HCT116 (cell line): ENCODE data around the gene A4GALT. TPM values are rescaled to one million over a fixed set of nuclear protein-coding genes. Genes with fewer than 3 reads are reported as not detected.
A peak's percentile ranks its signal among the peaks of the same experiment; 100 is the strongest.
"Not testable (repeated sequence)": the region's sequence is repeated elsewhere in the genome, so short reads cannot be mapped to it uniquely, and the experiment has no call there.

ENCODE experiments used
- ATAC-seq: fragments of 200-7000 bp; cut with Tn5 transposase; 2 replicates; pipeline ENCODE4 v1.9.1; 2020; ENCODE audit warnings: mild to moderate bottlenecking, moderate library complexity
- BruUV-seq: library from RNA; stranded (reverse); fragments of 400-500 nt; replicated peaks from 2 replicates; lab custom pipeline; 2021; lab: Mats Ljungman, UMichigan
- CTCF ChIA-PET: fragments of 300-600 bp; sonication (Branson Sonifier 250); formaldehyde crosslinking; loops from one replicate; lab custom pipeline; 2021; ENCODE audit warnings: antibody characterized with exemption; lab: Charles Lee
- POLR2A ChIA-PET: fragments of 300-600, 350-600 bp; sonication (Branson Sonifier 250); formaldehyde crosslinking; loops from one replicate; lab custom pipeline; 2021; ENCODE audit warnings: antibody characterized with exemption; lab: Charles Lee
- RAD21 ChIA-PET, 2 experiments: fragments of 300-600 bp; sonication (Branson Sonifier 250); formaldehyde crosslinking; loops; one replicate each; lab custom pipeline; 2023; ENCODE audit warnings: low total read pairs in 2 of 2; ENCODE audit not compliant: uncharacterized antibody in 2 of 2, unreplicated experiment in 2 of 2, low non-redundant PET in 1 of 2; lab: Charles Lee
- DNase-seq: peaks from one replicate; pipeline ENCODE4 v3.0.0-alpha.2; 2010; ENCODE audit warnings: low read depth, low spot score
- H2AFZ ChIP-seq: fragments of 200-600 bp; shearing (Covaris generic), sonication (generic); 2 replicates; pipeline ENCODE4 v1.6.1; 2017; ENCODE audit warnings: low read depth, mixed run types, mixed read lengths, antibody characterized with exemption, low read length; ENCODE audit not compliant: poor library complexity, severe bottlenecking
- H3K27ac ChIP-seq: 2 replicates; pipeline ENCODE4 v1.5.1; 2012; ENCODE audit warnings: low read depth, low read length
- H3K27me3 ChIP-seq: fragments of 200-600 bp; sonication (generic); 2 replicates; pipeline ENCODE4 v1.6.1; 2016; ENCODE audit warnings: mixed run types, low read length, mixed read lengths; ENCODE audit not compliant: insufficient read depth
- H3K36me3 ChIP-seq, 2 experiments: fragments of 200-500 bp in 1 of 2; fragments of 200-600 bp in 1 of 2; sonication (Bioruptor generic) in 1 of 2; sonication (generic) in 1 of 2; 2 replicates each; pipeline versions ENCODE4 v1.5.1 to v1.6.1; 2014 to 2016; ENCODE audit warnings: low read length in 2 of 2, inconsistent platforms in 1 of 2, mixed read lengths in 1 of 2, mixed run types in 1 of 2; ENCODE audit not compliant: insufficient read depth in 2 of 2, control insufficient read depth in 1 of 2
- H3K4me1 ChIP-seq, 2 experiments: fragments of 200-600 bp in 1 of 2; sonication (generic) in 1 of 2; 2 replicates each; pipeline versions ENCODE4 v1.5.1 to v1.6.1; 2012 to 2017; ENCODE audit warnings: low read length in 2 of 2, inconsistent platforms in 1 of 2, mild to moderate bottlenecking in 1 of 2, mixed read lengths in 1 of 2, mixed run types in 1 of 2, moderate library complexity in 1 of 2; ENCODE audit not compliant: insufficient read depth in 2 of 2, control insufficient read depth in 1 of 2
- H3K4me2 ChIP-seq: fragments of 200-600 bp; sonication (generic); 2 replicates; pipeline ENCODE4 v1.6.1; 2017; ENCODE audit warnings: mixed run types, low read length, mixed read lengths
- H3K4me3 ChIP-seq, 2 experiments: fragments of 200-600 bp in 1 of 2; sonication (generic) in 1 of 2; replicated peaks in 1 of 2; 2 replicates each; pipeline ENCODE4 v1.5.1; 2011 to 2016; ENCODE audit warnings: low read length in 2 of 2, control low read depth in 1 of 2, low read depth in 1 of 2, mild to moderate bottlenecking in 1 of 2, mixed read lengths in 1 of 2, mixed run types in 1 of 2
- H3K79me2 ChIP-seq: fragments of 200-600 bp; sonication (generic); 2 replicates; pipeline ENCODE4 v1.6.1; 2017; ENCODE audit warnings: mild to moderate bottlenecking, mixed run types, low read length, moderate library complexity, mixed read lengths; ENCODE audit not compliant: insufficient read depth
- H3K9ac ChIP-seq: fragments of 200-600 bp; sonication (generic); 2 replicates; pipeline ENCODE4 v1.6.1; 2016; ENCODE audit warnings: low read length, mixed read lengths
- H3K9me2 ChIP-seq: fragments of 200-600 bp; sonication (generic), shearing (Covaris generic); 2 replicates; pipeline ENCODE4 v1.6.1; 2017; ENCODE audit warnings: mixed run types, mild to moderate bottlenecking, moderate library complexity; ENCODE audit not compliant: insufficient read depth
- H3K9me3 ChIP-seq, 2 experiments: fragments of 200-500 bp in 1 of 2; fragments of 200-600 bp in 1 of 2; sonication (Bioruptor generic) in 1 of 2; sonication (generic) in 1 of 2; 2 replicates each; pipeline ENCODE4 v1.6.1; 2014 to 2017; ENCODE audit warnings: low read length in 2 of 2, mixed read lengths in 2 of 2, inconsistent platforms in 1 of 2, low read depth in 1 of 2, mild to moderate bottlenecking in 1 of 2, mixed run types in 1 of 2, moderate library complexity in 1 of 2; ENCODE audit not compliant: control insufficient read depth in 1 of 2, insufficient read depth in 1 of 2
- H4K20me1 ChIP-seq: fragments of 200-600 bp; sonication (generic), shearing (Covaris generic); 2 replicates; pipeline ENCODE4 v1.6.1; 2017; ENCODE audit warnings: mixed run types, mild to moderate bottlenecking, moderate library complexity; ENCODE audit not compliant: insufficient read depth
- CEBPB ChIP-seq: IDR thresholded peaks from 2 replicates; pipeline ENCODE4 v1.6.1; 2012; ENCODE audit warnings: low read depth
- EZH2 ChIP-seq: fragments of 200-600 bp; sonication (generic); IDR thresholded peaks from 2 replicates; pipeline ENCODE4 v1.6.1; 2017; ENCODE audit warnings: antibody characterized with exemption, mixed run types
- RAD21 ChIP-seq: IDR thresholded peaks from 2 replicates; pipeline ENCODE4 v1.6.1; 2012; ENCODE audit warnings: low read depth, mild to moderate bottlenecking
- SIN3A ChIP-seq: IDR thresholded peaks from 2 replicates; pipeline ENCODE4 v1.6.1; 2012; ENCODE audit warnings: low read depth
- SRF ChIP-seq: IDR thresholded peaks from 2 replicates; pipeline ENCODE4 v1.6.1; 2012; ENCODE audit warnings: low read depth
- TCF7L2 ChIP-seq: IDR thresholded peaks from 2 replicates; pipeline ENCODE4 v1.7.0; 2011; ENCODE audit warnings: borderline replicate concordance, inconsistent platforms; ENCODE audit not compliant: insufficient read depth, insufficient read length; ENCODE audit errors: extremely low read depth
- intact Hi-C: fragments of 100-400 bp; cut with micrococcal nuclease; formaldehyde crosslinking; loops from 2 replicates; pipeline ENCODE4 v1.10.0; 2022
- total RNA-seq: library from RNA; stranded (reverse); gene quantifications from one replicate; pipeline ENCODE4 v1.2.1, GENCODE V29; 2021; ENCODE audit not compliant: unreplicated experiment
- TF ChIP-seq, protein P1 (sequence below): IDR thresholded peaks from 2 replicates; pipeline ENCODE4 v1.6.1; 2012; ENCODE audit warnings: low read depth

Gene A4GALT
- total RNA-seq, 1 experiment from 2014 or later, result 16.0 TPM

- Histone ChIP-seq H3K4me3 (no peak overlapping the region), H3K27me3 (no peaks in the 10 kb centered on the region), H3K79me2 (no peaks in the 10 kb centered on the region), H3K27ac (no peak overlapping the region), H4K20me1 (no peaks in the 10 kb centered on the region), H3K9ac (no peak overlapping the region), H3K9me2 (no peaks in the 10 kb centered on the region), H3K4me1 (peaks cover 0 to 16% of the 10 kb centered on the region in 2 experiments; a peak in 3 of 4 replicates), H3K9me3 (no peaks in the 10 kb centered on the region), H3K4me2 (no peak overlapping the region), H3K36me3 (no peaks in the 10 kb centered on the region), H2AFZ (no peak overlapping the region)
- RAD21 ChIA-PET, result no interaction called here
- CTCF ChIA-PET, result no interaction called here
- BruUV-seq, result no TSS peak
- DNase-seq, result no peak
- POLR2A ChIA-PET, result no interaction called here
- 0 out of 2 replicates have a peak, but pooled peaks have one; percentile 32 for ATAC-seq
- intact Hi-C loops, result no loop called here
- TF ChIP-seq, protein P1, sequence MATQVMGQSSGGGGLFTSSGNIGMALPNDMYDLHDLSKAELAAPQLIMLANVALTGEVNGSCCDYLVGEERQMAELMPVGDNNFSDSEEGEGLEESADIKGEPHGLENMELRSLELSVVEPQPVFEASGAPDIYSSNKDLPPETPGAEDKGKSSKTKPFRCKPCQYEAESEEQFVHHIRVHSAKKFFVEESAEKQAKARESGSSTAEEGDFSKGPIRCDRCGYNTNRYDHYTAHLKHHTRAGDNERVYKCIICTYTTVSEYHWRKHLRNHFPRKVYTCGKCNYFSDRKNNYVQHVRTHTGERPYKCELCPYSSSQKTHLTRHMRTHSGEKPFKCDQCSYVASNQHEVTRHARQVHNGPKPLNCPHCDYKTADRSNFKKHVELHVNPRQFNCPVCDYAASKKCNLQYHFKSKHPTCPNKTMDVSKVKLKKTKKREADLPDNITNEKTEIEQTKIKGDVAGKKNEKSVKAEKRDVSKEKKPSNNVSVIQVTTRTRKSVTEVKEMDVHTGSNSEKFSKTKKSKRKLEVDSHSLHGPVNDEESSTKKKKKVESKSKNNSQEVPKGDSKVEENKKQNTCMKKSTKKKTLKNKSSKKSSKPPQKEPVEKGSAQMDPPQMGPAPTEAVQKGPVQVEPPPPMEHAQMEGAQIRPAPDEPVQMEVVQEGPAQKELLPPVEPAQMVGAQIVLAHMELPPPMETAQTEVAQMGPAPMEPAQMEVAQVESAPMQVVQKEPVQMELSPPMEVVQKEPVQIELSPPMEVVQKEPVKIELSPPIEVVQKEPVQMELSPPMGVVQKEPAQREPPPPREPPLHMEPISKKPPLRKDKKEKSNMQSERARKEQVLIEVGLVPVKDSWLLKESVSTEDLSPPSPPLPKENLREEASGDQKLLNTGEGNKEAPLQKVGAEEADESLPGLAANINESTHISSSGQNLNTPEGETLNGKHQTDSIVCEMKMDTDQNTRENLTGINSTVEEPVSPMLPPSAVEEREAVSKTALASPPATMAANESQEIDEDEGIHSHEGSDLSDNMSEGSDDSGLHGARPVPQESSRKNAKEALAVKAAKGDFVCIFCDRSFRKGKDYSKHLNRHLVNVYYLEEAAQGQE, result no peak
- no peak for TF ChIP-seq CEBPB
- TF ChIP-seq SIN3A, result no peak
- no peak for TF ChIP-seq EZH2
- no peak for TF ChIP-seq TCF7L2
- TF ChIP-seq SRF, result no peak
- no peak for TF ChIP-seq RAD21
Observed at GRCh38 chr22:42742940-42743339, 22.3 kb upstream of the A4GALT start.

DNA sequence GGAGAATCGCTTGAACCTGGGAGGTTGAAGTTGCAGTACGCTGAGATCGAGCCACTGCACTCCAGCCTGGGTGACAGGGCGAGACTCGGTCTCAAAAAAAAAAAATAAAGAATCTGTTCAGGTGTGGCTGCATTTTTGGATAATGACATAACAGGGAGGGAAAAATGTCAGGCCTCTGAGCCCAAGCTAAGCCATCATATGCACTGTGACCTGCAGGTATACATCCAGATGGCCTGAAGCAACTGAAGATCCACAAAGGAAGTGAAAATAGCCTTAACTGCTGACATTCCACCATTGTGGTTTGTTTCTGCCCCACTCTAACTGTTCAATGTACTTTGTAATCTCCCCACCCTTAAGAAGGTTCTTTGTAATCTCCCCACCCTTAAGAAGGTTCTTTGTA lies 19.6 kb upstream of the A4GALT start:
- H3K9me2 ChIP-seq, DNase-seq, CTCF ChIA-PET, H2AFZ ChIP-seq, H3K27me3 ChIP-seq, H3K4me3 ChIP-seq, H3K9me3 ChIP-seq, H3K36me3 ChIP-seq, H4K20me1 ChIP-seq, H3K27ac ChIP-seq, intact Hi-C loops, BruUV-seq, H3K9ac ChIP-seq, H3K79me2 ChIP-seq, POLR2A ChIA-PET, ATAC-seq, RAD21 ChIA-PET: not testable (repeated sequence)
- peaks cover 0 to 16% of the 10 kb centered on the region in 2 experiments; a peak in 3 of 4 replicates for H3K4me1 ChIP-seq
- H3K4me2 ChIP-seq, result peak overlapping the region; percentile 30; the same call in 1 of the 2 replicates
